ENCODE results near the gene CDH26.

CDH26 gene

GRCh38 chr20:59977086-59977485, 18.9 kb downstream of the CDH26 start:
- Histone ChIP-seq H3K27ac (no peak overlapping the region), H3K4me1 (no peaks in the 10 kb centered on the region), H3K9ac (no peak overlapping the region), H3K9me3 (no peaks in the 10 kb centered on the region), H3K4me2 (no peak overlapping the region), H4K20me1 (no peaks in the 10 kb centered on the region), H3K4me3 (no peak overlapping the region), H3K36me3 (no peaks in the 10 kb centered on the region), H3K27me3 (no peaks in the 10 kb centered on the region)
- no peak for TF ChIP-seq Cebpa-rat (IDR thresholded peaks at IDR 0.05)

GRCh38 chr20:59983076-59983475, 24.9 kb downstream of the CDH26 start:
- no peak for TF ChIP-seq Cebpa-rat (IDR thresholded peaks at IDR 0.05)
- Histone ChIP-seq H3K9me3 (no peaks in the 10 kb centered on the region), H3K27ac (no peak overlapping the region), H4K20me1 (no peaks in the 10 kb centered on the region), H3K4me1 (peaks cover 9% of the 10 kb centered on the region), H3K9ac (no peak overlapping the region), H3K27me3 (no peaks in the 10 kb centered on the region), H3K36me3 (no peaks in the 10 kb centered on the region), H3K4me3 (no peak overlapping the region), H3K4me2 (no peak overlapping the region)

- no peaks in the 10 kb centered on the region for H3K9me3 ChIP-seq
- H4K20me1 ChIP-seq = no peaks in the 10 kb centered on the region
- H3K36me3 ChIP-seq = no peaks in the 10 kb centered on the region
- peak overlapping the region; percentile 22; the same call in 1 of the 2 replicates for H3K4me2 ChIP-seq
- TF ChIP-seq Cebpa-rat (IDR thresholded peaks at IDR 0.05) = no peak
- no peak overlapping the region for H3K27ac ChIP-seq
- no peak overlapping the region for H3K4me3 ChIP-seq
- H3K27me3 ChIP-seq = no peaks in the 10 kb centered on the region
- peaks cover 13% of the 10 kb centered on the region for H3K4me1 ChIP-seq
- no peak overlapping the region for H3K9ac ChIP-seq
Measured at GRCh38 chr20:59984541-59984940, 26.3 kb downstream of the CDH26 start.

- H3K27me3 ChIP-seq = no peaks in the 10 kb centered on the region
- H3K36me3 ChIP-seq = no peaks in the 10 kb centered on the region
- no peak for TF ChIP-seq Cebpa-rat (IDR thresholded peaks at IDR 0.05)
- no peak overlapping the region for H3K27ac ChIP-seq
- H3K4me1 ChIP-seq = peaks cover 13% of the 10 kb centered on the region
- H3K9me3 ChIP-seq = no peaks in the 10 kb centered on the region
- no peak overlapping the region for H3K4me3 ChIP-seq
- no peak overlapping the region for H3K9ac ChIP-seq
- no peaks in the 10 kb centered on the region for H4K20me1 ChIP-seq
- H3K4me2 ChIP-seq = no peak overlapping the region
Measured at GRCh38 chr20:59985164-59985563, 26.9 kb downstream of the CDH26 start.

- Histone ChIP-seq H3K4me1 (peaks cover 13% of the 10 kb centered on the region), H3K27ac (no peak overlapping the region), H3K36me3 (no peaks in the 10 kb centered on the region), H4K20me1 (no peaks in the 10 kb centered on the region), H3K9me3 (no peaks in the 10 kb centered on the region), H3K27me3 (no peaks in the 10 kb centered on the region), H3K4me3 (no peak overlapping the region), H3K4me2 (no peak overlapping the region), H3K9ac (no peak overlapping the region)
- TF ChIP-seq Cebpa-rat (IDR thresholded peaks at IDR 0.05) = no peak
Measured at GRCh38 chr20:59985864-59986263, 27.6 kb downstream of the CDH26 start.

- H3K27ac ChIP-seq = no peak overlapping the region
- no peak overlapping the region for H3K9ac ChIP-seq
- H3K4me1 ChIP-seq = peaks cover 13% of the 10 kb centered on the region
- H3K27me3 ChIP-seq = no peaks in the 10 kb centered on the region
- no peaks in the 10 kb centered on the region for H3K9me3 ChIP-seq
- H3K4me2 ChIP-seq = no peak overlapping the region
- TF ChIP-seq Cebpa-rat (IDR thresholded peaks at IDR 0.05) = no peak
- H3K36me3 ChIP-seq = no peaks in the 10 kb centered on the region
- H4K20me1 ChIP-seq = no peaks in the 10 kb centered on the region
- H3K4me3 ChIP-seq = no peak overlapping the region
Measured at GRCh38 chr20:59987135-59987534, 28.9 kb downstream of the CDH26 start.

- H3K27ac ChIP-seq = no peak overlapping the region
- H4K20me1 ChIP-seq = no peaks in the 10 kb centered on the region
- H3K4me2 ChIP-seq = no peak overlapping the region
- H3K36me3 ChIP-seq = no peaks in the 10 kb centered on the region
- no peaks in the 10 kb centered on the region for H3K27me3 ChIP-seq
- no peak overlapping the region for H3K9ac ChIP-seq
- H3K9me3 ChIP-seq = no peaks in the 10 kb centered on the region
- H3K4me1 ChIP-seq = peaks cover 13% of the 10 kb centered on the region
- H3K4me3 ChIP-seq = no peak overlapping the region
- no peak for TF ChIP-seq Cebpa-rat (IDR thresholded peaks at IDR 0.05)
Measured at GRCh38 chr20:59988141-59988540, 29.9 kb downstream of the CDH26 start.

- Histone ChIP-seq H3K27ac (no peak overlapping the region), H4K20me1 (no peaks in the 10 kb centered on the region), H3K27me3 (no peaks in the 10 kb centered on the region), H3K9ac (no peak overlapping the region), H3K4me1 (peaks cover 4% of the 10 kb centered on the region; the same call in 1 of the 2 replicates), H3K36me3 (no peaks in the 10 kb centered on the region), H3K4me2 (no peak overlapping the region), H3K9me3 (no peaks in the 10 kb centered on the region), H3K4me3 (no peak overlapping the region)
- TF ChIP-seq Cebpa-rat (IDR thresholded peaks at IDR 0.05) = no peak
Measured at GRCh38 chr20:59992526-59993084, 34.4 kb downstream of the CDH26 start.

GRCh38 chr20:59993736-59994430, 35.7 kb downstream of the CDH26 start:
- Histone ChIP-seq H3K27me3 (no peaks in the 10 kb centered on the region), H3K9me3 (no peaks in the 10 kb centered on the region), H3K4me3 (no peak overlapping the region), H3K4me1 (no peaks in the 10 kb centered on the region), H3K27ac (no peak overlapping the region), H4K20me1 (no peaks in the 10 kb centered on the region), H3K36me3 (no peaks in the 10 kb centered on the region), H3K4me2 (no peak overlapping the region), H3K9ac (no peak overlapping the region)
- TF ChIP-seq Cebpa-rat (IDR thresholded peaks at IDR 0.05) = no peak

- H3K27ac ChIP-seq = no peak overlapping the region
- no peak overlapping the region for H3K9ac ChIP-seq
Measured at GRCh38 chr20:59994697-59995122, 36.5 kb downstream of the CDH26 start.

More at GRCh38 chr20:59994697-59995122, 36.5 kb downstream of the CDH26 start:
- Histone ChIP-seq H3K4me3 (no peak overlapping the region), H3K9me3 (no peaks in the 10 kb centered on the region), H3K4me2 (no peak overlapping the region), H3K4me1 (no peaks in the 10 kb centered on the region), H4K20me1 (no peaks in the 10 kb centered on the region), H3K36me3 (no peaks in the 10 kb centered on the region), H3K27me3 (no peaks in the 10 kb centered on the region)
- no peak for TF ChIP-seq Cebpa-rat (IDR thresholded peaks at IDR 0.05)

Data from BLaER1 (cell line).